NCI-H2196 (cell line): Measurements from ENCODE around the gene LFNG.

Experiments
- DNase-seq: peaks from one replicate; lab custom pipeline; 2025; ENCODE audit not compliant: unreplicated experiment; lab: John Stamatoyannopoulos, UW

Gene LFNG

GRCh38 chr7:2482725-2483451 is 36.7 kb upstream of the LFNG start:
- no peak for DNase-seq

- DNase-seq, result no peak
Observed at GRCh38 chr7:2483494-2483893, 36.1 kb upstream of the LFNG start.

GRCh38 chr7:2484868-2485267 is 34.7 kb upstream of the LFNG start:
- no peak for DNase-seq

GRCh38 chr7:2487586-2488271 is 31.8 kb upstream of the LFNG start:
- DNase-seq, result no peak

- no peak for DNase-seq
Observed at GRCh38 chr7:2488272-2488645, 31.3 kb upstream of the LFNG start.

- no peak for DNase-seq
Observed at GRCh38 chr7:2488681-2489080, 30.9 kb upstream of the LFNG start.

DNA sequence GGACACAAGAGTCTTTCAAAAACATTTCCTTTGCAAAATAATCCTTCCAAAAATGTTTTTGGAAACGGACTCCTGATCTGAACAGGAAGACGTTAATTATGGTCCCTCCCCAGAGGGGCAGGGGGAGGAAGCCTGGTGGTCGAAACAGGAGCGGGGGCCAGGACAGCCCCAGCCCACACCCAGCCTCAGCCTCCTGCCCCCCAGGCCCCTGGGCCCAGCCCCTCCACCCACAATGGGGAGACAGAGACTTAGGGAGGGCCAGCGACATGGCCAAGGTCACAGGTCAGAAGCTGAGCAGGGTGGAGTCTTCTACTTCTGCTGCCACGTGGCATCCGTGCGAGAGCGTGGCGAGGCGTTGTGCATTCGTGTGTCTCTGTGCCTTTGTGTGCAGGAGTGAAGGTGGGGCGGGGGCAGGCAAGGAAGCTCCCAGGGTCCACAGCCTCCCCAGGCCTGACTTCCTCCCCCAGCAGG is 29.4 kb upstream of the LFNG start:
- no peak for DNase-seq

- DNase-seq, result no peak
Observed at GRCh38 chr7:2492038-2492437, 27.5 kb upstream of the LFNG start.

DNA sequence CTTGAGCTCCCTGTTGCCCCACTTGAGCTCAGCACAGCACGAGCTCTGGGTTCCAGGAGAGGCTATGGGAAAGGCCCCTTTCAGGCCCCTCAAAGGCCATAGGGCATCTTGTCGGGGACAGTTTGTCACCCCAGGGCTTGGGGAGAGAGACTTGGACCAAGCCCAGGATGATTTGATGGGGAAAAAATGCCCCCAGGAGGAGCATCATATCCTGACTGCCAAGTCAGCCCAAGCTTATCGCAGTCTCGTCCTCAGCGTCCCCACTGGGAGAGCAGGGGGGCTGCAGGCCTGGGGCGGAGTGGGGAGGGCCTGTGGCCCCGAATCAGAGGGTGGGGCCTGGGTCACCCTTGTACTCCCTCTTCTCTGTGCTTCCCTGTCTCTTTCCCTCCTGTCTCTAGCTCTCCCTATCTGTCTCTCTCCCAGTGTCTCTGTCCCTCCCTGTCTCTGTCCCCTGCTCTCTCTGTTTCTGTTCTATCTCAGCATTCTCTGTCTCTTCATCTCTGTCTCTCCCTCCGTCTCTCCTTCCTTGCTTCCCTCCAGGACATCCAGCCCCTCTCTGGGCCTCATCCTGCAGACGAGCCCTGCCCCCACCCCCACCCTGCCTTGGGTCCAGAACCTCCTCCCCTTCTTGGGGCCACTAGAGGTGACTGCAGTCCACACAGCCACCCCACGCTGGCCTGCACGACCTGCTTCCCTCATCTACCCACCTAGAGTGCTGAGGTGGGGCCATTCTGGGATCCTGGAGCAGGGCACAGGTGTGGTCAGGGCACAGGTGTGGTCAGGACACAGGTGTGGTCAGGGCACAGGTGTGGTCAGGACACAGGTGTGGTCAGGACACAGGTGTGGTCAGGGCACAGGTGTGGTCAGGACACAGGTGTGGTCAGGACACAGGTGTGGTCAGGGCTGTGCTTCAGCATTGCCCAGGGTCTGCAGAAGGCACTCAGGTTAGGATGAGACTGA is 26.1 kb upstream of the LFNG start:
- DNase-seq, result no peak

DNA sequence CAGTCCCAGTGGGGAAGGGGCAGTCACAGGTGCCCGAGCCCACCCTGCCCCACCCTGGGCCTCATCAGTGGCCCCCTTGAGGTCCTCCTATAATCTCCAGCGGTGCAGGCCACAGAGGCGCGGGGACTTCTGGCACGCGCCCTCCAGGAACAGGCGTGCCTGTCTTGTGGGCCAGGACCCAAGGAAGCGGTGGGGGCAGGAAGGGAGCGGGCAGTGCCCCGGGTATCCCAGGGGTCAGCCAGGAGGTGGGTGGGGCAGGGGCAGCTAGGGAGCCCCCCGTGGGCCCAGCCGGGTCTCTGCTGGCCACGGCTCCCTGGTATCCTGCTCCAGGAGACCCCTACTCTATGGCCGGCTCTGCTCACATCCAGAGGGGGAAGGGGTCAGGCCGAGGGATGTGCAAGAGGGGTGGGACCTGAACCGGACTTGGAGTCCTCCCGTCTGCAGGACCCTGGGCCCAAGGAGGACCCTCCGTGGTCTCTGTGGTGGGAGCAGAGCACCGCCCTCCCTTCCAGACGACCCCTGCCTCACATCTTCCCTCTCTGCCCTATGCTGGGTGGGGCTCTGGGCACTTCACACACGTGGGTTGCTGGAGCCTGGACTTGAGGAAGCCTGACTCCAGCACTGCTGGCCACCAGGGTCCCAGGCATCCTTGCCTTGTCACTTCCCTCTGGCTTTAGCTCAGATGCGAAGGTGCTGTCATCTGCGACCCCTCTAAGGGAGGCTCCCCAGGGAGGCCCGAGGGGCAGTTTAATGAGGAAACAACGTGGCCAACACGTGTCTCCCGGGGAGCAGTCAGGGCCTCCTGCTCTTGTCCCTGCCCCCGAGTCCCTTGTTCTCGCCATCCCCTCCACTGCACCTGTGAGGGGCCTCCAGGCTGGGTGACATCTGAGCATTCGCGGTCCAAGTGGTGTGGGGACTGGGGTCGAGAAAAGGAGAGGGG is 25.1 kb upstream of the LFNG start:
- no peak for DNase-seq

- DNase-seq, result no peak
Observed at GRCh38 chr7:2495418-2496299, 23.9 kb upstream of the LFNG start.

- no peak for DNase-seq
Observed at GRCh38 chr7:2496375-2496774, 23.2 kb upstream of the LFNG start.

DNA sequence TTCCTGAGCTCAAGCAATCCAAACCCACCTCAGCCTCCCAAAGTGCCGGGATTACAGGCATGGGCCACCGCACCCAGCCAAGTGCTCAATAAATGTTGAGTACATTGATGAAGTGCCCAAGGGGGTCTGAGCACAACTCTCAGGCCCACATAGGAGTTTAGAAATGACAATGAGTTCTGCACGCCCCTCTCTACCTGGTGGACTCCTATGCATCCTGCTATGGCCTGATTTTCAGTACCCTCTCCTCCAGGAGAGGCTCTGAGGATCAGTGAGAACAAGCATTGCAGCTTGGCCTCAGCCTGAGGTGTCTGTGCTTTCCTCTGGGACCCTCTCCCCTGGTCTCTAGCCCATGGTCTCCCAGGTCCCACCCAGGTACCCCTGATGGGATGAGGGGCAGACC is 22.5 kb upstream of the LFNG start:
- no peak for DNase-seq

DNA sequence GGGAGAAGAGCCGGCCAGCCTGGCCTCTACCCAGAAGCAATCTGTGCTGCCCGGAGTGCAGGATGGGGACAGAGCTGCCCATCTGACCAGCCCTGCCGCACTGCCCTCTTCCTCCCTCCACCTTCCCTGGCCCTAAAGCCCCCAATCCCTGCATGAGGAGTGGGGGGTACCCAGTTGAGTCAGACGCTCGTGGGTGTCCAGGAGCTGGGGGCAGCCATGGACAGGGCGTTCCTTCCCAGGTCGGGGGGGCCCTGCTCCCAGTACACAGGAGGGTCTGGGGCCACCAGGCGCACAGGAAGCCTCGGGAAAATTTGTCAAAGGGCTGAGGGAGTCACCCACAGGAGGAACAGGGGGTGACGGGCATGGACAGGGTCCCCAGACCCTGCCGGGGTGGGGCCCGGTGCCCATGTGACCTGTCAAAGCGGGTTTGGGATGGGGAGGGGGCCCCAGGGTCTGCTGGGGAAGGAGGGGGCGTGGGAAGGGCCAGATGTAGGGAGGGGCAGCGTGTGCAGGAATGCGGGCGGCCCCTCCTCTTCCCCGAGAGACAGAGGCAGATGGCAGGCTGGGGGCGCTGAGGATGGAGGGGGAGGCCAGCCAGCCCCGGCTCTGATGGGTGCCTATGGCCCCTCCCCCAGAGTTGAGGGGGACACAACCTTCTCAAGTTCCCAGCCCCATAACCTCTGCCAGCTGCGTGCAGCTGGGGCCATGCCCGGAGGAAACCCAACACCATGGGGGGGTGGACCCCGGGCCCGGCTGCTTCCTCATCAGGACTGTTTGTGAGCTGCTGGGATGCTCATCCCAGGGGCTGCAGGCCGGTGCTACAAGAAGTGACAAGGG is 21.9 kb upstream of the LFNG start:
- DNase-seq, result no peak

GRCh38 chr7:2498708-2499107 is 20.9 kb upstream of the LFNG start:
- no peak for DNase-seq

GRCh38 chr7:2499181-2499580 is 20.4 kb upstream of the LFNG start:
- no peak for DNase-seq

GRCh38 chr7:2499719-2500430 is 19.7 kb upstream of the LFNG start:
- no peak for DNase-seq

- no peak for DNase-seq
Observed at GRCh38 chr7:2500701-2501100, 18.9 kb upstream of the LFNG start.
